Body of pancreas (tissue), 4 donors: ENCODE measurements around the gene MYO9B.

Experiments used
- POLR2A ChIP-seq, 3 donors: fragments of 450-650 bp; IDR thresholded peaks; one replicate each; pipeline ENCODE4 v1.6.1; 2016; ENCODE audit warnings: antibody characterized with exemption in 3 of 3, mild to moderate bottlenecking in 2 of 3
- TF ChIP-seq, protein P1 (sequence below), 7 experiments: fragments of 450-650 bp in 4 of 7; fragments of 200-600 bp in 3 of 7; sonication (generic) in 3 of 7; IDR thresholded peaks; one replicate each; pipeline ENCODE4 v1.5.1; 2016 to 2019; ENCODE audit warnings: antibody characterized with exemption in 7 of 7

DNA sequence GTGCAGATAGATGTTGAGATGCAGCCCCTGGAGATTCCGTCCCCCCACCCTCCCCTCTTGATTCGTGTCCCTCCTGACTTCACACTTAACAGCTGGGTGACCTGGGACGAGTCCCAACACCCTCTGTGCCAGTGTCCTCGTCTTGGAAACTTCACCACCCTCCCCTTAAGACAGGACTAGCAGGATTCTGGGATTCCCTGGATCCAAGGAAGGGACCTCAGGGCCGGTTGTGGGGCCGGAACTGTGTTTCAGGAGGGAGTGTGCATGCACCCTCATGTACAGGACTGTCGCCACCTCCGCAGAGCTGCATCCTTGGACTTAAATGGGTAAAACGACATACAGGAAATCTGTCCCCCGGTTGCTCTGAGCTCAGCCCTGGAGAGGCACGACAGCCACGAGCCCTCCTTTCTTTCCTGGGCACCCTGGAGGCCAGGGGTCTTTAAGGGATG, 990 bp downstream of the MYO9B start:
- TF ChIP-seq, protein P1, sequence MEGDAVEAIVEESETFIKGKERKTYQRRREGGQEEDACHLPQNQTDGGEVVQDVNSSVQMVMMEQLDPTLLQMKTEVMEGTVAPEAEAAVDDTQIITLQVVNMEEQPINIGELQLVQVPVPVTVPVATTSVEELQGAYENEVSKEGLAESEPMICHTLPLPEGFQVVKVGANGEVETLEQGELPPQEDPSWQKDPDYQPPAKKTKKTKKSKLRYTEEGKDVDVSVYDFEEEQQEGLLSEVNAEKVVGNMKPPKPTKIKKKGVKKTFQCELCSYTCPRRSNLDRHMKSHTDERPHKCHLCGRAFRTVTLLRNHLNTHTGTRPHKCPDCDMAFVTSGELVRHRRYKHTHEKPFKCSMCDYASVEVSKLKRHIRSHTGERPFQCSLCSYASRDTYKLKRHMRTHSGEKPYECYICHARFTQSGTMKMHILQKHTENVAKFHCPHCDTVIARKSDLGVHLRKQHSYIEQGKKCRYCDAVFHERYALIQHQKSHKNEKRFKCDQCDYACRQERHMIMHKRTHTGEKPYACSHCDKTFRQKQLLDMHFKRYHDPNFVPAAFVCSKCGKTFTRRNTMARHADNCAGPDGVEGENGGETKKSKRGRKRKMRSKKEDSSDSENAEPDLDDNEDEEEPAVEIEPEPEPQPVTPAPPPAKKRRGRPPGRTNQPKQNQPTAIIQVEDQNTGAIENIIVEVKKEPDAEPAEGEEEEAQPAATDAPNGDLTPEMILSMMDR (IDR thresholded peaks at IDR 0.05) = no peak
- no peak for TF ChIP-seq POLR2A (IDR thresholded peaks at IDR 0.05)
